Endometrial microvascular endothelial cells (primary cell): Measurements from ENCODE around the gene LAMA4. TPM values are rescaled to one million over a fixed set of nuclear protein-coding genes. Genes with fewer than 3 reads are reported as not detected.

Experiments
- in situ Hi-C: cut with HindIII; loops from 2 replicates; pipeline ENCODE4 v1.10.0; 2017; ENCODE audit warnings: low sequenced_read_pairs, low pct_unique_long_range_greater_than_20kb; ENCODE audit errors: inconsistent ontology term
- total RNA-seq: library from RNA; depleted of rRNA; stranded (reverse); fragments of >200 nt; gene quantifications from one replicate; pipeline ENCODE4 v1.2.3, GENCODE V29; 2015; ENCODE audit errors: inconsistent ontology term

The LAMA4 gene, protein sequence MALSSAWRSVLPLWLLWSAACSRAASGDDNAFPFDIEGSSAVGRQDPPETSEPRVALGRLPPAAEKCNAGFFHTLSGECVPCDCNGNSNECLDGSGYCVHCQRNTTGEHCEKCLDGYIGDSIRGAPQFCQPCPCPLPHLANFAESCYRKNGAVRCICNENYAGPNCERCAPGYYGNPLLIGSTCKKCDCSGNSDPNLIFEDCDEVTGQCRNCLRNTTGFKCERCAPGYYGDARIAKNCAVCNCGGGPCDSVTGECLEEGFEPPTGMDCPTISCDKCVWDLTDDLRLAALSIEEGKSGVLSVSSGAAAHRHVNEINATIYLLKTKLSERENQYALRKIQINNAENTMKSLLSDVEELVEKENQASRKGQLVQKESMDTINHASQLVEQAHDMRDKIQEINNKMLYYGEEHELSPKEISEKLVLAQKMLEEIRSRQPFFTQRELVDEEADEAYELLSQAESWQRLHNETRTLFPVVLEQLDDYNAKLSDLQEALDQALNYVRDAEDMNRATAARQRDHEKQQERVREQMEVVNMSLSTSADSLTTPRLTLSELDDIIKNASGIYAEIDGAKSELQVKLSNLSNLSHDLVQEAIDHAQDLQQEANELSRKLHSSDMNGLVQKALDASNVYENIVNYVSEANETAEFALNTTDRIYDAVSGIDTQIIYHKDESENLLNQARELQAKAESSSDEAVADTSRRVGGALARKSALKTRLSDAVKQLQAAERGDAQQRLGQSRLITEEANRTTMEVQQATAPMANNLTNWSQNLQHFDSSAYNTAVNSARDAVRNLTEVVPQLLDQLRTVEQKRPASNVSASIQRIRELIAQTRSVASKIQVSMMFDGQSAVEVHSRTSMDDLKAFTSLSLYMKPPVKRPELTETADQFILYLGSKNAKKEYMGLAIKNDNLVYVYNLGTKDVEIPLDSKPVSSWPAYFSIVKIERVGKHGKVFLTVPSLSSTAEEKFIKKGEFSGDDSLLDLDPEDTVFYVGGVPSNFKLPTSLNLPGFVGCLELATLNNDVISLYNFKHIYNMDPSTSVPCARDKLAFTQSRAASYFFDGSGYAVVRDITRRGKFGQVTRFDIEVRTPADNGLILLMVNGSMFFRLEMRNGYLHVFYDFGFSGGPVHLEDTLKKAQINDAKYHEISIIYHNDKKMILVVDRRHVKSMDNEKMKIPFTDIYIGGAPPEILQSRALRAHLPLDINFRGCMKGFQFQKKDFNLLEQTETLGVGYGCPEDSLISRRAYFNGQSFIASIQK (N-terminal part only)
- total RNA-seq, result 221 TPM

DNA sequence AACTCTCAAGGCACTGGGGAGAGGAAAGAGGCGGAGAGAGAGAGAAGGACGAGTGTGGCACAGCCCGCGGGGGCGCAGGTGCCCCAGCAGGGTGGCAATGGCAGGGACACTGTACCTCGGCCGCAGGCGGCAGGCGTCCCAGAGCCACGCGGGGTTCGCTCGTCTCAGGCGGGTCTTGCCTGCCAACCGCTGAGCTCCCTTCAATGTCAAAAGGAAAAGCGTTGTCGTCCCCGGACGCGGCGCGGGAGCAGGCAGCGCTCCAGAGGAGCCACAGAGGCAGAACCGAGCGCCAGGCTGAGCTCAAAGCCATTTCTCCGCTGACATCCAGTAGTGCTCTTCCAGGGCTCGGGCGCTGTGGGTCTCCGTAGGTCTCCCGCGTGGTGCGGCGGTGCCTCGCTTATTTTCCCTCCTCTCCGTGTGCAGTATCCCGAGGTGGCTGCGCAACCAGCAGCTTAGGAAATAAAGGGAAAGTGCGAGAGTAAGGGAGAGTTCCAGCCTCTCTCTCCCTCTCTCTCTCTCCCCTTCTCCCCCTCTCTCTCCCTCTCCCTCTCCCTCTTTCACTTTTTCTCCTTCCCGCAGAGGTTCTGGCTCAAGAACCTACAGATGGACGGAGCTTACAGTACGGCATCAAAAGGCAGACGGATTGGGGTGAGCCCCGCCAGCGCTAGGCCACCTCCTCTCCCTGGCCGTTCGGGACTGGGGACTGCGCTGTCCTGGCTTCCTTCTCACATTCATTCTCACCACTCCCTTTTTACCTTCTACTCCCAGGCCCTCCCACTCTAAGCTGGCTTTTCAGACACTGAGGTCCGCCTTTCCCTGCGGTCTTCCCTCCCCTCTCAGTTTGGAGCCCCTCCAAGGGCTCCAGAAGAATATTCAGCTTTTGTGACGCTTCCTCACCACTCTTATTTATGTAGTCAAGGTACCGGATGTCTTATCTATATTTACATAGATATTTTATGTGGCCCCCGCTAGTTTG lies at the start of gene LAMA4:
Gene LAMA4 (minus strand): TSS at position 727 of the 976 bp plus-strand sequence. CDS start 417 bp downstream, at position 310.
- in situ Hi-C loops, result no loop called here

DNA sequence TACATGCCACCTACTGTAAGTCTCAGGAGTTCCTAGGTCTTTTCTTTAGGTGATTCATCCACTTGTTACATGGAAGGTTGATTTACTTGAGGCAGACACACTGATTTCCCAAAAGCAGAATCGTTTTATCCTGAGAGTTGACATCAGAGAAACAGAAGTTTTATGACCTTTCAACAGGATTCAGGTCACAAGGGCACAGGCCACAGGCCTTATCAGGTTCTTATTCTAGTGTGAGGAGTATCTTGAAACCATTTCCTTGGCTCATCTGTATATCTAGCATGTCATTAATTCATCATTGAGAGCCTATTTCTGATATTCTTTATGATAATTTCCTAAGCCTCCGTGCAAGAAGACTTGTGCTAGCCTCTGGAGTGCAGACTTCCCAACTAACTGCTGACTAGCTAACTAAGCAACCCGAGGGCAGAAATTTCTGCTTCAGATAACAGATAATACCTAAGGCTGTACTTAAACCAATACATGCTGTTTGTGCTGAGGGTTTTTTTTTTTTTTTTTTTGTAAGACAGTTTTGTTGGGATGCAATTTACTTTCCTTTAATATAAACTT lies 47.9 kb upstream of the LAMA4 start:
- in situ Hi-C loops, result no loop called here

DNA sequence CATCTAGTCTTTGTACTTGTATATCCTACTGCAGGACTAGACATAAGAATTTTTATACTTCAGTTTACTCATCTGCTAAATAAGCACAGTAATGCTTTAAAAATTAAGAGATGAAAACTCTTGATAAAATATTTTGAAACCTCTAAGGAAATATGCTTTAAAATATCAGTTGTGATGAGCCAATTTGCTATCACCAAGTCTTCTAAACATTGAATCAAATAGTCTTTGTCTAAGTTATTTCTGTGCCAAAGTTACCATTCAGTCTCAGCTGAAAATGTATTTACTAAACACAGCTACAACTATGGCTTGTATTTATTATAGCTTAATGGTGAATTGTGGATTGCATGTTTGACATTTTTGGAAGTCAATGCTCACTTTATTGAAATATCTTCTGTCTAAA lies 46.5 kb upstream of the LAMA4 start:
- in situ Hi-C loops, result no loop called here

DNA sequence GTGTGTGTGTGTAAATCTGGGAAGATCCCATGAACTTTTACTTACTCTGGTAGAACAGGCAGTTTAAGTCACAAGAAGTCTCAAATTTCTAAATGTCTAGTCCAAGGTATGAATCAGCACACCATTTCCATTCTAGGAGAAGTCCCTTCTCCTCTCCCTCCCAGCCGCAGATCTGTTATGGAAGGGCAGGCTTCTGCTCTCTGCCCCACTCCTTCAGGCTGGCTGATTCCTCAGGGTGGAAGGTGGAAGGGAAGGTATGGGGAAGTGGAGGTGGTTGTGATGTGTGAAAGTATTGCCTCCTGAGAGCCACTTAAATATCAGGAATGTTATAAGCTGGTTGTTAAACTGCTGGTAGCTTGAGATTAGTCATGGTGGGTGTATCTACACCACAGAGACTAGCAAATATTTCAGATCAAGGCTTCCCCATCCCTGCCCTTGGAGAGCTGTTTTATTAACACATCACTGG lies 44.5 kb upstream of the LAMA4 start:
- in situ Hi-C loops, result no loop called here

DNA sequence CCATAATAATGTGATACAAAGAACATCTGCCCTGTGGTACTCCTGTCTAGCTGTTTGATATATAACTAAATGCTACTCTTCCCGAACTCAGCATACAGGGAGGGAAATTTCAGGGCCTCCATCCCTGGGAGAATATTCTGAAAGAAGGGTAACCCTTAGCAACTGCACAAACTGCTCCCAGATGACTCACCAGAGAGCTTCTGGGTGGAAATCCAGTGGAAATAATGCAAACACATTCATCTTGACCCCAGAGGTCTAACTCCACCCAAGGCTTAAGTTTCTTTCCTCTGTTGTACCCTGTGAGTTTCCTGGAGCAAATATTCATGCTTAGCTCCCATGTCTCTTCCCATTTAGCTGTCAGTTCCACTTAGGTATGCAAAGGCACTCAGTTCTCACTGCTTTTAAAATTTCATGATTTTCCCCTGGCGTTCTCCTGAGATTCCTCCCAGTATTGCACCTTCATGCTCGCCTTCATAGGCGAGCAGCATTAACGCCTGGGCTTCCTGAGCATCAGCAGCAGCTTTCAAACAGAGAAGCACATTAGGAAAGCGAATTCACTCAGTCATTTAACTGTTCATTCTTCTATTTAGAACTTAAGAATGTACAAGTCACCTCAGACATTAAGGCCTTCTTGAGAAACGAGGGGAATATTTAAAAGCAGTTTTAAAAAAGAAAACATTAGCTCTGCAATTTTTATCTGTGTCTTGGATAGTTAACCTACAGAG lies 43.8 kb upstream of the LAMA4 start:
- in situ Hi-C loops, result no loop called here

DNA sequence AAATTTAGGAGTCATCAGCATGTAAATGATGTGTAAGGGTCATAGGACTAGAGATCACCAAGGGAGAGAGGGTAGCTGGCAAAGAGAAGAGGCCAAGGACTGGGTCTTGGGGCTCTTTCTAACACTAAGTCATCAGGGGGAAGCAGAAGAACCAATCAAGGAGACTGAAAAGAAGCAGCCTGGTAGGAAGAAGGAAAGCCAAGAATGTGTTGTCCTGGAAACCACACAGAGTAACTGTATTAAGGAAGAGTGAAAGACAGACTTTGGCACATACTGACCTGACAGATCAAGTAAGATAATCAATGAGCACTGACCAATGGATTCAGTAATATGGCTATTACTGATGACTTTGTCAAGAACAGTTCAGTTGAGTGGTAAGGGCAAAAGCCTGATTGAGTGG lies 42.3 kb upstream of the LAMA4 start:
- in situ Hi-C loops, result no loop called here

DNA sequence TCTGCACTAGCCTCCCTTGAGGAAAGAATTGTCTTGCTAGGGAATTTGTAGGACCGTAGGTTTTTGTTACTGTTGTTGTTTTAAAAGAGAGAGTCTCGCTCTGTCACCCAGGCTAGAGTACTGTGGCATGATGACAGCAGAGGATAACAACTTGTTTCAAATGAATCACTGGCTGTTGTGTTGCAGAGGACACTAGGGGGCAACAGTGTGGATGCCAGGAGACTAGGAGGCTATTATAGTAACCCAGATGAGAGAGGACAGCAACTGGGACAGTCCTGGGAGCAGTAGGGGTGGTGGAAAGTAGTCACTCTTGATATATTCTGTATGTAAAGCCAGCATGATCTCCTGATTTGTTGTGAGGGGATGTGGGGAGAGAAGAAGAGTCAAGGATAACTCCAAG lies 41.8 kb upstream of the LAMA4 start:
- in situ Hi-C loops, result no loop called here

DNA sequence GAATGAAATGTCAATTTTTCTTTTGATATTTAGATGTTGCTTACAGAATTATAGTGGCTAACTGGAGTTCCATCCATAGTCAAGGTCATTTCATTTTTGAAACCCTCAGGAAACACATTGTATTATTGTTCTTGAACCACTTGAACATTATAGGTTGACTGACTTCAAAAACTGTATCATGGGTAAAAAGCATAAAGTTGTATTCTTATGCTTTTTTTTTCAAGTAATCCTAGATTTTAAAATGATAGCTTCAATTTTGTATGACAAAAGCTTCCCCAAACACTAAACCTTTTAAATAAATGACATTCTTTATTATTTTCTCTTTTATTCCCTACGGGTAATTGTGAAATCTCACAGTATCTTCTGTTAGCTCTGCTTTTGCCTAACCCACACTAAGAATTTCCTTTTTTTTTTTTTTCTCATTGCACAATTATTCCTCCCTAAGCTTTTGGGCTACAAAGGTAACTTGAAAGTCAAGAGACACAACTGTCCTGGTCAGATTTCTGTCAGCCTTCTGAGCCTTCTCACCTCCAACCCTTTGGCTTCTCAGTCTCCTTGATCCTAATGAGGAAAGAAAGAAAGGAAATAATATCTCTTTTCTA lies 36.9 kb upstream of the LAMA4 start:
- in situ Hi-C loops, result no loop called here

DNA sequence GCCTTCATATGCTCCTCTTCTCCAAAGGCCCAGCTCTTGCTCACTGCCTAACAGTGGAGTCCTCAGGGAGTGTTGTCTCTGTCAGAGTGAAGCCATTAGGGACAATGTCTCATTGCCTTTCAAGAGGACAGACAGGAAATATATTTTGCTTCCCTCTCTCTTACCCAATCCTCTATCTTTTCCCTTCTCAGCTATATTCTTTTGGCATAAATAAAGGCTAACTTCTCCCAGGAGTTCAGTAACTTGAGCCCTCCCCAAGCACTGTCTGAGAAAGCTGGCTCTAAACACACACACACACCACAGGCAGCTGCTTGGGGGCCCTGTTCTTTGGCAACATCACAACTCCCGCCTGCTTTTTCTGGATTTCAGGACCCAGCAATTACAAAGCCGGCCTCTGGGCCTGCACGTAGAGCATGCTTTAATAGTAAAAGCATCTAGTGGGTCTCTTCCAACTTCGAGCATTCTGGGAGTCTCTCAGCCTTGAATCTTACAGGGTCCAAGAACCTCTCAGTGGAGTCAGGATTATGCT lies 34.7 kb upstream of the LAMA4 start:
- in situ Hi-C loops, result no loop called here

DNA sequence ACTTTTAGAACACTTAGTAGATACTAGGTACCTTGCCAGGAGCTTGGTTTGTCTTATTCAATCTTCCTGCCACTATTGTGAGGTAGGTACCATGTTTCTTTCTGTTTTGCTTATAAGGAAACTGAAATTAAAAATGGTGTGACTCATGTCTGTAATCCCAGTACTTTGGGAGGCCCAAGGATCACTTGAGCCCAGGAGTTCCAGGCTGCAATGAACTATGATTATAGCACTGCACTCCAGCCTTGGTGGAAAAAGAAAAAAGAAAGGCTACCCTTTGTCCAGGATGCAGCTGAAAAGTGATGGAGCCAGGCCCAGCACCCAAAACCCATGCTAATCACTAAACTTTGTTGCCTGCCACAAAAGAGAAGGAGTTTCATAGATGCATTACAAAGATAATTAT lies 34.1 kb upstream of the LAMA4 start:
- in situ Hi-C loops, result no loop called here

DNA sequence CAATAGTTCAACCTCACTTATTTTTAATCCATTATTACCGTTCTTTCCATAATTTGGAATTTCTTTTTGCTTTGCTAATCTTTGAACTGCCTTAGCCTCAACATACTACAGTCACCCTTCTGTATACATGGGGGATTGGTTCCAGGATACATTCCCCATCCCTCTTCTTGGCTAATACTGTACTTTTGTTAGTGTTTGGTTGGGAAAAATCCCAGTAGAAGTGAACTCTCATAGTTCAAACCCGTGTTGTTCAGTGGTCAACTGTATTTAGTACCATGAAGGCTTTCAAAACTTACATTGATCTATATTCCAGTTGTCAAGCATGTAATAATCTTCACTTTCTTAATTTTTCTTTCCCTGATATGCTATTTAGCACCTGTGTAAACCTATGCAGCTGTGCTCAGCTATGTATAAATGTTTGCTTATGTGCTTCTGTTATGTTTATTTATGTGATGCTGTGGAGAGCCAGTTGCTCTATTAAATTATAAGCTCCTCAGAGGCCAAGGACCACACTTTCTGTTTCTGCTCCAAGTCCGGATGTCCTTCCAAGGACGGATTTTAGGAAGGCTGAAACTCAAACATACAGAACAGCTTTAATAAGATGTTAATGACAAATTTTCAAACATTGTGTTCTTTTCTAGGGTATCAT lies 33.3 kb upstream of the LAMA4 start:
- in situ Hi-C loops, result no loop called here

DNA sequence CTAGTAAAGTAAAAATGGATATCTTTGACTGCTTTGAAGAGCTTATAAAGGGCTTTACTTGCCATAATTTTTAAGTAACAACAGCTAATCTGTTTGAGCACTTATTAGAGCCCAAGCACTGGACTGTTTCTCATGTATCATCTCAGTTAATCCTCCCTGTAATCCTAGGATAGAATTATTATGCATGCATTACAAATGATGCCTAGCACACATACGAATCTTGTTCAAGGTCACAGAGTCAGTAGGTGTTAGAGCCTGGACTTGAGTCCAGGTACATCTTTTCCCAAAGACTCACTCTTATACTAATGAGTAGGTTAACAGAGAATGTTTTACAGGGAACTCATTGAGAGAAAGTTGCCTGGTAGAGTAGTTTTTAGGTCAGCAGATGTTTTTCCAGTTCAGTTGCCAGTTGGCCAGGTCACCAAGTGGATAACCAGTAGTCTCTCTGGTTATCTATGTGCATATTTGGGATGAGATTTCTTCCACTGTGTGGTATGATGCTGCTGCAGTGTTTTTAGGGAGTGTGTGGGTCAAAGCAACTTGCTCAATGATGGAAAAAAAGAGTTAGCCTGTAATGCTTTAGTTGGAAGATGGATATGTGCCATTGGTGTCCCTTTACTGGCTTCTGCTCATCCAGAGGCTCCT lies 32.3 kb upstream of the LAMA4 start:
- in situ Hi-C loops, result no loop called here

DNA sequence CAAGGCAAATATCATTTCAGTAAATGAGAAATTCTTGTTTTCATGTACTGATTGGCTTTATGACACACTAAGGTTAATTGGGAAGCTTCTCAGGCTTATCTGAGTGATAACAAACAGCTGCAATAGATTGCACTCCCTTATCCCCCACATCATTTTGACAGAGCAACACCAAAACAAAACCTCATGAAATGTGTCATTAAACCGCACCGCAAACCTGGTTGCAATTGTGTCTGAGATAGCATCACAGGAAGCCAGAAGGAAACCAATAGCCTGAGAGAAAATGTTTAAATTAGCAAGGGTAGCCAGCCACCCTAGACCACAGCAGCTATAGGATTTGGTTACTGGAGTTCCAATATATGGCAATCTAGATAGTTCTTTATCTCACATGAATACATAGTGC lies 31.6 kb upstream of the LAMA4 start:
- in situ Hi-C loops, result no loop called here

DNA sequence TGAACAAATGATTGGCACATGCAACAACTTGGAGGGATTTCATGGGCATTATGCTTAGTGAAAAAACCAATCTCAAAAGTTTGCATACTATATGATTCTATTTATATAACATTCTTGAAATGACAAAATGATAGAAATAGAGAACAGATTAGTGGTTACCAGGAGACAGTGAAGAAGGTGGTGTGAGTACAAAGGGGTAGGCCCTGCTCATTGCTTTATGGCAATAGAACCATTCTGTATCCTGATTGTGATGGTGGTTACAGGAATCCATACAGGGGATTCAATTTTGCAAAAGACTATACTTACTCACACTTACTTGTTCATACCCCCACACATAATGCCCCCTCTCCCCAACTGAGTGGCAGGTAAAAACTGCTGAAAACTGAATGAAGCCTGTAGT lies 30.2 kb upstream of the LAMA4 start:
- in situ Hi-C loops, result no loop called here

DNA sequence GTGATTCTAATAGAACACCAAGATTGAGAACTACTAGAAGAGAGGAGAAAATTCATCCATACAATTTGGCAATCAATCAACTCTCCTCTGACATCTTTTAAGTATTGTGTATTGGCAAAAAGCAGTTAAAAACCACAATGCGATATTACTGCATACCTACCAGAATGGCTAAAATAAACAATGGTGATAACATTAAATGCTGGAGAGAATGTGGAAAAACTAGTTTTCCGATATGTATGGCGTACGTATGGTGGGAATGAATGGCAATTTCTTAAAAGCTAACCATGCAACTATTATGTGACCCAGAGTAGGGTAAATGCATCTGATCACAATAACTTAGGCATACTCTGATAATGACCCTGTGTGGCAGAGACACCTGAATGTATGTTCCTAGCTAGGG lies 29.3 kb upstream of the LAMA4 start:
- in situ Hi-C loops, result no loop called here
